GM21576 (cell line): ENCODE results near the gene ST6GAL1.
"Not testable (repeated sequence)": the region's sequence is repeated elsewhere in the genome, so short reads cannot be mapped to it uniquely, and the experiment has no call there.

Source experiments
- ATAC-seq: cut with Tn5 transposase; IDR thresholded peaks from one replicate; pipeline ENCODE4 v1.9.1; 2021; ENCODE audit warnings: mild to moderate bottlenecking, moderate library complexity; ENCODE audit not compliant: unreplicated experiment

The ST6GAL1 gene

DNA sequence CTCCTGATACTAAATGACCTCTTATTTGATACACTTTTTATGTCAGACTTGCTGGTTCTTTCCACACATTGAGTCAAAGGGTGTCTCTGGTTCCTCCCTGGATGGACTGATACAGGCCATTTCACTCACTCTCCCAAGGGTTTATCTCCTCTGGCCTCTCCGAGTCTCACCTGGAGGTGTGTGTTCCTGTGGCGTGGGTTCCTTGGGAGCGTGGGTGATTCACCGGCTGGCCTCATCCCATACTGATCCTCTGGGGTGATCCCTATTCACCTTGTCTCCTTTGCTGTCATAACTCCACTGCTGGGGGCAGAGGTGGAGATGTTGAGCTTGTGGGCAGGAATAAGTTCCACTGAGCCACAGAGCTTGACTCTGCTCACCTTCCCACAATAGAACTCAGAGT lies 61.1 kb downstream of the ST6GAL1 start:
- ATAC-seq = no peak

DNA sequence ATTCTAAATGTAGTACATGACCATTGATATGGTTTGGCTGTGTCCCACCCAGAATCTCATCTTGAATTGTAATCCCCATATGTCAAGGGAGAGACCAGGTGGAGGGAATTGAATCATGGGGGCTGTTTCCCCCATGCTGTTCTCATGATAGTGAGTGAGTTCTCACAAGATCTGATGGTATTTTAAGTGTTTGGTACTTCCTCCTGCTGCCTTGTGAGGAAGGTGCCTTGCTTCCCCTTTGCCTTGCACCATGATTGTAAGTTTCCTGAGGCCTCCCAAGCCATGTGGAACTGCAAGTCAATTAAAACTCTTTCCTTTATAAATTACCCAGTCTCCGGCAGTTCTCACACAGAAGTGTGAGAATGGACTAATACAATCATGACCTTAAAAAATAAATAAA lies 61.8 kb downstream of the ST6GAL1 start:
- ATAC-seq = not testable (repeated sequence)

DNA sequence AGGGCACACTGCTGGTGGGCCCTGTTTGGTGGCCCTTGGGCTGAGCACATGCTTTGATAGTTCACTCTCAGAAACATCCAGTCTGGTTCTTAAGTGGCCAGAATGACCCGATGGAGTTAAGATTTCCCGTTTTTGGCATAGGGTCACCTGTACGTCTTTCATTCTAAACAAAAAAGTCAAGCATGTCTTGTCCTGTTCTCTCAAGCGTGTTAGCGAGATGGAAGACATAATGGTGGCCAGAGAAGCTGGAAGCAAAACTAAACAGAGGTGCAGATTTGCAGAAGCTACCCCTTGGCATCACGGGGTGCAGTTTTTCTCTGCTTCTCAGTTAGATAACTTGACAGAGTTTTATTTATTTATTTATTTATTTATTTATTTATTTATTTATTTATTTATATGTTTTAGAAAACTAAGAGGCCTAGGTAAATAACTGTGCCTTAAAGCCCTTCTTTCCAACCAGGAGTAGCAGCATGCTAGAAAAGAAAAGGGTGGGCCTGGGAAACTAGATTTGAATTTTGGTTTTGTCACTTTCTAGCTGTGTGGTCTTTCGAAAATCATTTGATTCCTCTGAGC lies 63.0 kb downstream of the ST6GAL1 start:
- no peak for ATAC-seq

DNA sequence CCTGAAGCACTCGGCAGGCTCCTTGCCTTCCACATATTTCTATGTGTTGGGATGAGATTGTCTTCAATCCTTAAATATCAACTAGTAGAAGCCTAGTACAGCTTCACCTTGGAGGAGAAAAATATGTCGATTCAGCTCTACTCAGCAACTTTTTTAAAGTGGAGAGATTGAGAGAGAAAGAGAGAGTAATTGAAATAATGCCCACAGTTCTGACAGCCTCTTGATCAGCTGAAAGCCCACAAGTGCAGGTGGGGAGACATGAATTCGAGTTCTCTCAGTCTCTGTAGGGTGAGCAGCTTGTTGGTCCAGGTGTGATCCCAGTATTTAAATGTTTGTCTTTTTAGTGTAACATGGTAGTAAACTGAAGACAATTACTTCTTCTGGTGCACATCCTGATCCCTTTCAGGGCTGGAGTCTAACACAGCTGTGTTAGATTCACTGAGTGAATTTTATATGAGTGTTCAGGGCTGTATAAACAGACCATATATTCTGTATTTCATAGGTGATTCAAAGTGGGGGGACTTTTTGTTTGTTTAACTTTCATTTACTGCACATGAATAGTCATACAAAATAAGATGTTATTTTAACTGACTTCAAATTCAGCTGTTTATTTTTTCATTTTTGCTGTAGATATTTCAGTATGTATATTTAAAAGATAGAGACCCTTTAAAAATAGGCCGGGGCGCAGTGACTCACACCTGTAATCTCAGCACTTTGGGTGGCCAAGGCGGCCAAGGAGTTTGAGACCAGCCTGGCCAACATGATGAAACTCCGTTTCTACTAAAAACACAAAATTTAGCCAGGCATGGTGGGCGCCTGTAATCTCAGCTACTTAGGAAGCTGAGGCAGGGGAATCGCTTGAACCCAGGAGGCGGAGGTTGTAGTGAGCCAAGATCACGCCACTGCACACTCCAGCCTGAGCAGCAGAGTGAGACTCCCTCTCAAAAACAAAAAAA lies 64.0 kb downstream of the ST6GAL1 start:
- ATAC-seq = peak; percentile 31

GRCh38 chr3:186996356-186996755 lies 66.0 kb downstream of the ST6GAL1 start:
- ATAC-seq = peak; percentile 21

DNA sequence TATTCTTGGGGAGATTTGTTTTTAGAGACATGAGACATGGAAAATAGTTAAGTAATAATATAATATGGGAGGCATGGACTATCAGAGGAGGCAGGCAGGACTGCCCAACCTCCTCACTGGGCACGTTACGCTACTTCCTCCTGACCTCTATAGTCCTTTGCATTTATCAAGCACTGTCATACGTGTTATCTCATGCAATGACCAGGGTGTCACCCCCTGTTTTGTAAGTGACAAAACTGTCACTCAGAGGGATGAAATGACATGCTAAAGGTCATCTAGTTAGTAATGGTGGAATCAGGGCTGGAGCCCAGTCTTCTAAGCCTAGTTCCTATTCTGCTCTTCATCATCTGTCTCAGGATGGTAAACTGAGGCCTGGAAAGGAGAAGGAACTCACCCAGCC lies 66.7 kb downstream of the ST6GAL1 start:
- ATAC-seq = no peak

DNA sequence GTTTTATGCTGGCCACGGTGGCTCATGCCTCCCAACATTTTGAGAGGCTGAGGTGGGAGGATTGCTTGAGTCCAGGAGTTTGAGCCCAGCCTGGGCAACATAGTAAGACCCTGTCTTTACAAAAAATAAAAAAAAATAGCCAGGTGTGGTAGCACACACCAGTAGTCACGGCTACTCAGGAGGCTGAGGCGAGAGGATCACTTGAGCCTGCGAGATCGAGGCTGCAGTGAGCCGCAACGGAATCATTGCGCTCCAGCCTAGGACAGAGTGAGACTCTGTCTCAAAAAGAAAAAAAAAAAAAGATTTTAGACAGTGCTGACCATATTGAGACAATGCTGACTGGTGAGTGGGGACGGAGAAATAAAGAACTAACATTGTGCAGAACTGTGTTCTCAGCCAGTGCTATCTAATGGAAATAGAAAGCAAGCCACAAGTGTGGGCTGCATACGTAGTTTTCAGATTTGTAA lies 67.2 kb downstream of the ST6GAL1 start:
- peak; percentile 21 for ATAC-seq

DNA sequence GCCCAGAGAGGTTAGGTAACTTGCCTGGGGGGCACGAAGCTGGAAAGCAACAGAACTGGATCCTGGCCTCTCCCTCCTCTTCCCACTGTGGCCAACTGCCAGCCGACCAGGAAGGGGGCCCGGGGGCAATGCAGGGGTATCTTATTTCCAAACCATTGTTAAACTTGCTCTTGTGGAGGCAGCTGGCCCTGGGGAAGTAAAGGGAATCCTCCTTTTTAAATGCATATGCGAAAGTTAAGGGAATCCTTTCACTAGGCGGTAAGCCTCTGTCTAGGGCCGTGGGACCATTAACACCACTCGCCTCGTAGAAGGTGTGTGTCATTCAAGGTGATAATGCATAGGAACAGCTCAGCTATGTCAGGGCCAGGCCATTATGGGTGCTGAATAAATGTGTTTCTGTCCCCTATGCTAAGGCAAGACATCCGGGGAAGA lies 68.6 kb downstream of the ST6GAL1 start:
- ATAC-seq = no peak

GRCh38 chr3:187000711-187001151 lies 70.4 kb downstream of the ST6GAL1 start:
- ATAC-seq = peak; percentile 74

GRCh38 chr3:187002915-187003314 lies 72.6 kb downstream of the ST6GAL1 start:
- no peak for ATAC-seq

- no peak for ATAC-seq
Observed at GRCh38 chr3:187005827-187006481, 75.6 kb downstream of the ST6GAL1 start.

- ATAC-seq = no peak
Observed at GRCh38 chr3:187006864-187007630, 76.7 kb downstream of the ST6GAL1 start.

- ATAC-seq = not testable (repeated sequence)
Observed at GRCh38 chr3:187010382-187010781, 80.1 kb downstream of the ST6GAL1 start.

- ATAC-seq = peak; percentile 38
Observed at GRCh38 chr3:187011915-187012314, 81.6 kb downstream of the ST6GAL1 start.

GRCh38 chr3:187012609-187013051 lies 82.3 kb downstream of the ST6GAL1 start:
- no peak for ATAC-seq

GRCh38 chr3:187013159-187013716 lies 82.9 kb downstream of the ST6GAL1 start:
- no peak for ATAC-seq

GRCh38 chr3:187014417-187014864 lies 84.1 kb downstream of the ST6GAL1 start:
- no peak for ATAC-seq

GRCh38 chr3:187015903-187016638 lies 85.7 kb downstream of the ST6GAL1 start:
- ATAC-seq = peak; percentile 56

- no peak for ATAC-seq
Observed at GRCh38 chr3:187016639-187017345, 86.5 kb downstream of the ST6GAL1 start.
